ENCODE measurements around the gene TRPC5OS.

Gene TRPC5OS

DNA sequence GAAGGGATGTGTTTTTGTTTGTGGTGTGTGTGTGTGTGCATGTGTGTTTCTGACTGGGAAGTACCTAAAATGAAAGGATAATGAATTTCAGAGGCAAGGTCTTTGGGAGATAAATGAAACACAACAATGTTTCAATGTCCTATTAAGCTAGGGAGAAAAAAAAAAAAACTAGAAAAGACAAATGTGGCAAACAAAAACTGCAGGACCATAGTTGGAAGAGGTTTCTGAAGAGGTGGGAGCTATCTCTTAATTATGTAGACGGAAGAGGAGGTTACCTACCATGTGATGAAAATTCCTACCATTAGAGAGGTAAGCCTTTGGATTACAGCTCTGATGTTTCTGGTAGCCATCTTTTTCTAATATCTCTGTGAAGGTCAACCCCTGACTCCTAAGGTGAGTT lies at the start of gene TRPC5OS:
TRPC5OS (plus strand) TSS at position 301 of the 400 bp plus-strand sequence. CDS start 25,669 bp downstream, outside the sequence.
- H3K27me3 ChIP-seq (ENCODE audit: control insufficient read depth, insufficient read depth, low read length): no peaks in the 10 kb centered on the region
- H3K9ac ChIP-seq (ENCODE audit: low read length): no peak within 1 kb of the TSS
- H3K9me3 ChIP-seq (ENCODE audit: control insufficient read depth, low read depth, low read length): no peaks in the 10 kb centered on the region
- no peak within 1 kb of the TSS for H3K4me3 ChIP-seq (ENCODE audit: low read length)
- H3K36me3 ChIP-seq (ENCODE audit: control insufficient read depth, low read depth, low read length): no peaks in the 10 kb centered on the region
- no peak within 1 kb of the TSS for H3K27ac ChIP-seq (ENCODE audit: low read length)
- no peaks in the 10 kb centered on the region for H3K4me1 ChIP-seq (ENCODE audit: control insufficient read depth, low read depth, low read length)

DNA sequence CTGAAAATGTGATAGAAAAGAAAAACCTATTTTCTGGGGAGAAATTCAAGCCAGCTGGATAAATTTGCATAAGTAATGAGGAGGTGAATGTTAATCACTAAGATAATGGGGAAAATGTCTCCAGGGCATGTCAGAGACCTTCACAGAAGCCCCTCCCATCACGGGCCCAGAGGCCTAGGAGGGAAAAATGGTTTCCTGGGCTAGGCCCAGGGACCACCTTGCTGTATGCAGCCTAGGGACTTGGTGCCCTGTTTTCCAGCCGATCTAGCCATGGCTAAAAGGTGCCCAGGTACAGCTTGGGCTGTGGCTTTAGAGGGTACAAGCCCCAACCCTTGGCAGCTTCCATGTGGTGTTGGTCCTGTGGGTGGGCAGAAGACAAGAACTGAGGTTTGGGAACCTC lies 46.6 kb upstream of the TRPC5OS start:
- H3K4me1 ChIP-seq (ENCODE audit: control insufficient read depth, low read depth, low read length): peaks cover 4% of the 10 kb centered on the region
- H3K27me3 ChIP-seq (ENCODE audit: control insufficient read depth, insufficient read depth, low read length): no peaks in the 10 kb centered on the region
- H3K4me3 ChIP-seq (ENCODE audit: low read length): no peak overlapping the region
- no peak overlapping the region for H3K9ac ChIP-seq (ENCODE audit: low read length)
- H3K27ac ChIP-seq (ENCODE audit: low read length): no peak overlapping the region
- no peaks in the 10 kb centered on the region for H3K9me3 ChIP-seq (ENCODE audit: control insufficient read depth, low read depth, low read length)
- no peaks in the 10 kb centered on the region for H3K36me3 ChIP-seq (ENCODE audit: control insufficient read depth, low read depth, low read length)

DNA sequence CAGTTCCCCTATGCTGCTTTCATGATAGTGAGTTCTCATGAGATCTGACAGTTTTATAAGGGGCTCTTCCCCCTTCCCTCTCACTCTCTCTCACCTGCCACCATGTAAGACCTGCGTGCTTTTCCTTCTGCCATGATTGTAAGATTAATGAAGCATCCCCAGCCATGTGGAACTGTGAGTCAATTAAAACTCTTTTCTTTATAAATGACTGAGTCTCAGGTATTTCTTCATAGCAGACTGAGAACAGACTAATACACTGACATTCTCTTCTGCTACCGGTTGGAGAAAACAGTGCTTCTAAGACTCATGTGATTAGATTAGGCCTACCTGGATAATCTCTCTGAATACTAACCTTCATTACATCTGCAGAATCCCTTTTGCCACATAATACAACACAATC lies 45.4 kb upstream of the TRPC5OS start:
- peaks cover 4% of the 10 kb centered on the region for H3K4me1 ChIP-seq (ENCODE audit: control insufficient read depth, low read depth, low read length)
- no peak overlapping the region for H3K9ac ChIP-seq (ENCODE audit: low read length)
- H3K4me3 ChIP-seq (ENCODE audit: low read length): no peak overlapping the region
- no peaks in the 10 kb centered on the region for H3K36me3 ChIP-seq (ENCODE audit: control insufficient read depth, low read depth, low read length)
- H3K9me3 ChIP-seq (ENCODE audit: control insufficient read depth, low read depth, low read length): no peaks in the 10 kb centered on the region
- H3K27me3 ChIP-seq (ENCODE audit: control insufficient read depth, insufficient read depth, low read length): no peaks in the 10 kb centered on the region
- H3K27ac ChIP-seq (ENCODE audit: low read length): no peak overlapping the region

DNA sequence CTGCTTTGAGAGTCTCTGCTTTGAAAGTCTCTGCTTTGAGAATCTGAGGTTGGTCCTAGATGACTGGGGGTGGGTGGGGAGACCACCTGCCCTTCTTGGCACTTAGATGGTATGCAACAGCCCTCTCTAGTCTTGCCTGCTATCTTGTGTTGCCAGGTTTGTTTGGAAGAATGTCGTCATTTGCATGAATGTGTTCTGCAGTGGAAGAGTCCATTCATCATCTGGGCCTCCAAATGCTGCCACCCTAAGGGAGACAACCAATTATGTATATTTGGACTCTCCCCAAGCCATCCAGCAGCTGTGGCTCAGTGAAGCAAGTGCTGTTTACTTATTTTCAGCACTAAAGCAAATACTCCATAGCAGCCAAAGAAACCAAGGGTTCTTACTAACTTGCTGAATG lies 44.6 kb upstream of the TRPC5OS start:
- no peak overlapping the region for H3K27ac ChIP-seq (ENCODE audit: low read length)
- H3K4me3 ChIP-seq (ENCODE audit: low read length): no peak overlapping the region
- H3K27me3 ChIP-seq (ENCODE audit: control insufficient read depth, insufficient read depth, low read length): no peaks in the 10 kb centered on the region
- H3K9ac ChIP-seq (ENCODE audit: low read length): no peak overlapping the region
- no peaks in the 10 kb centered on the region for H3K4me1 ChIP-seq (ENCODE audit: control insufficient read depth, low read depth, low read length)
- H3K36me3 ChIP-seq (ENCODE audit: control insufficient read depth, low read depth, low read length): no peaks in the 10 kb centered on the region
- no peaks in the 10 kb centered on the region for H3K9me3 ChIP-seq (ENCODE audit: control insufficient read depth, low read depth, low read length)

DNA sequence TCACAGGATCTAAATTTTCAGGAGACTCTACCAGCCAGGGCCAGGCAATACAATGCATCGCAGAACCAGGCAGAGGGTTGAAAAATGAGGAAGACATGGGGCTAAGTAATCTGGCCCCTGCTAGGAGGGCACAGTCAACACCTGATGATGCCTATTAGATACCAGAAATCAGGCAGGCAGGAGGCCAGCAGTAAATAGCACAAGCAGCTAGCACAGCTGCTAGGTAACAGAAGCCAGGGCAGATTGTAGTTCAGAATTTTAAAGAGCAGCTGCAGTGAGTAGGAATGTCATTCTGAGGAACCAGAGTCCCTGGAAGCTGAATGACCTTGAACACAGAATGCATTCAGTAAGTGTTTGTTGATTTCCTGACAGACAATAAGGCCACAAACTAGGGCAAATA lies 38.8 kb upstream of the TRPC5OS start:
- no peaks in the 10 kb centered on the region for H3K36me3 ChIP-seq (ENCODE audit: control insufficient read depth, low read depth, low read length)
- H3K9ac ChIP-seq (ENCODE audit: low read length): no peak overlapping the region
- H3K9me3 ChIP-seq (ENCODE audit: control insufficient read depth, low read depth, low read length): no peaks in the 10 kb centered on the region
- H3K27ac ChIP-seq (ENCODE audit: low read length): no peak overlapping the region
- no peaks in the 10 kb centered on the region for H3K4me1 ChIP-seq (ENCODE audit: control insufficient read depth, low read depth, low read length)
- H3K27me3 ChIP-seq (ENCODE audit: control insufficient read depth, insufficient read depth, low read length): no peaks in the 10 kb centered on the region
- H3K4me3 ChIP-seq (ENCODE audit: low read length): no peak overlapping the region

DNA sequence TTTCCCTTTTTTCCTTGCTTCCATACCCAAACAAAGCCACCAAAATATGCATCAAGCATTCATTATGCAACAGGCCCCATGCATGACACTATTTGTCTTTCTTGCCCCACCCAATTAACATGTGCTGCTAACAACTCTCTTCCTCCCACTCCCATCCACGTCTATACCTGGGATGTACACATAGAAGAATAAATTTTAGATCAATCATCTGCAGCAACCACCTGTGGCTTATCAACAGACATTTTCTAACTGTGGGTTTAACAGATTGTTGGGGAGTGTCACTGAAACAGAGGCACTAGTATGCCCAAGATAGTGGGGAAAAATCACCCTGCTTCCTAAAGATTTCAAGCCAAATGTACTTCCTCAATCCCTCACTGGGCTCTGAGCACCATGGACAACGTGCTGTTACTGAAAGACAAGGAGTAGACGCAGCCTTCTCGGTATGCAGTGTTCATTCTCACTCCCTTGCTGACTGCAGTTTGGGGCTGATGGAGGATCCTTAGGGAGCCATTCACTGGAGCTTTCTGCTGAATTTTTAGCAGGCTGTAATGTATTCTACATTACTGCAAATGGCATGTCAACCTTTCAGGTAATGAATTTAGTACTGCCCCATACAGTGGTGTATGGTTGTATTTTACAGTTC lies 28.4 kb upstream of the TRPC5OS start:
- H3K4me3 ChIP-seq (ENCODE audit: low read length): no peak overlapping the region
- no peak overlapping the region for H3K9ac ChIP-seq (ENCODE audit: low read length)
- no peaks in the 10 kb centered on the region for H3K4me1 ChIP-seq (ENCODE audit: control insufficient read depth, low read depth, low read length)
- no peak overlapping the region for H3K27ac ChIP-seq (ENCODE audit: low read length)
- H3K9me3 ChIP-seq (ENCODE audit: control insufficient read depth, low read depth, low read length): no peaks in the 10 kb centered on the region
- H3K27me3 ChIP-seq (ENCODE audit: control insufficient read depth, insufficient read depth, low read length): no peaks in the 10 kb centered on the region
- H3K36me3 ChIP-seq (ENCODE audit: control insufficient read depth, low read depth, low read length): no peaks in the 10 kb centered on the region

DNA sequence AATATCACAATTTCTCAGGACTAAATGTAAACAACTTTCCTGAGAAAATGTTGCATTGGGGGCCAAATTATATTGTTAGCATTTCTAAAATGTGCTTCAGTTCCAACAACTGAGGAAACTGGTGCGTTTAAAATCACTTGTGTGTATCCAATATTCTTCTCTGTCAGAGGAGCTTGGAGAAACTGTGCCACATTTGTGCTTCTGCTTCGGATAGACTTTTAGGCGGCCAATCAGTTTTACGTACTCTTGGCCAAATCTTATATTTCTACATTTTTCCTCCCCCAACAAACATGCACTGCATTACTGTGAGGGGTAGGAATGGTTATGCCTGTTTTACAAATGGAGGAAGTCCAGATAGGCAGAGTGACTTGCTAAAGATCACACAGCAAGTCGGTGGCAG lies 27.4 kb upstream of the TRPC5OS start:
- Histone ChIP-seq H3K36me3 (ENCODE audit: control insufficient read depth, low read depth, low read length) (no peaks in the 10 kb centered on the region), H3K9ac (ENCODE audit: low read length) (no peak overlapping the region), H3K4me3 (ENCODE audit: low read length) (no peak overlapping the region), H3K9me3 (ENCODE audit: control insufficient read depth, low read depth, low read length) (no peaks in the 10 kb centered on the region), H3K4me1 (ENCODE audit: control insufficient read depth, low read depth, low read length) (no peaks in the 10 kb centered on the region), H3K27ac (ENCODE audit: low read length) (no peak overlapping the region), H3K27me3 (ENCODE audit: control insufficient read depth, insufficient read depth, low read length) (no peaks in the 10 kb centered on the region)

DNA sequence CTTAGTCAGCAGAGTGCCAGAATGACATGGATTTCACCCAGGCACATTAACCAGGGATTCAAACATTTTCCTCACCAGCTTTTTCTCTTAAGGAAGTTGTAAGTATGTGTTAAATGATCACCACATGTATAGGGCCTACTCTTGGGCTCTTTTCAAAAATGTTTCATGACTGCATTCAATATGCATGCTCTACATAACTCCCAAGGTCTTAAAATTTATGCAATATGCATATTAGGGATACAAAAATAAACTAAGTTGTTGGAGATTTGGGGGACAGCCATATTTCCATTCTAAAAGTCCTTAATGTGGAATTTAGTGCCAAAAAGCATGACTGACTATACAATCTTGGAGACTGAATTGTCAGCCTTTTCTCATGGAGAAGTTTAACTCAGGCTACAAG lies 25.0 kb upstream of the TRPC5OS start:
- H3K27me3 ChIP-seq (ENCODE audit: control insufficient read depth, insufficient read depth, low read length): no peaks in the 10 kb centered on the region
- H3K4me1 ChIP-seq (ENCODE audit: control insufficient read depth, low read depth, low read length): no peaks in the 10 kb centered on the region
- no peak overlapping the region for H3K9ac ChIP-seq (ENCODE audit: low read length)

DNA sequence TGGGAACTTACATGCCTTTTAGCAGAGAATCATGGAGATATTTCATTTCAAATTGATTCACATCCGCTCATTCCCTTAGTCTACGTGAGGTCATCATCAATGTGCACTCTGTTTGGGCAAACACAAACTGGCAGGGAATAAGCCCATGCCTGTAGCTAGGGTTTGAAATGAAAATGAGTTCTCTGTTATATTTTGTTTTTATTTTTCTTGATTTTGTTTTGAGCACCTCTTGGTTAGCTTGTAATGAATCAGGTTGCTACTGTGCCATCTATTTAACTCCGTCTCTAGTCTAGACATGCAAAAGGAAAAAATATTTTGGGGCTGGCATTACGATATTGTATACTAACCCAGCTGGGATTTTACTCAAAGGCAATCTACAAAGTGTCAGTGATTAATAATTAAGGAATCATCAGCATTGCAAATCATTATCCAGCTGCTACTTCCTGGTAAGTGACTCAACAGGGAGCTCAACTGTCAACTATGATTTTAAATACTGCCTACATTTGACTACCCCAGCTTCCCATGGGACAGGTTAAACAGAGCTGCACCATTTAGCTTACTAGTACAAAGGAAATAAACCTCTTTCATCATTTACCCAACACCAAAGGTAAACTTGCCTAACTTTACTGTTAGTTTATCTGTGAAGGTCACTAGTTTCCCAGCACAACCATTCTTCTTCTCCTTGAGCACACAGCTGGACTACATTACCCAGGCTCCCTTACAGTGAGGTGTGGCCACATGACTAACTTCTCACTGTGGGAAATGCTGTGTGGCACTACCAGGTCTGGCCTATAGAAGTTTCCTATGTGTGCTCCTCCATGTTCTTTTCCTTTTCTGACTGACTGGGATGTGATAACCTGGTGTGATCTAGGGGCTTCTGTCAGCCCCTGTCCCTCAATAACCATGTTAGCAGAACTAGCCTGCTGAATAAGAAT lies 21.2 kb upstream of the TRPC5OS start:
- no peaks in the 10 kb centered on the region for H3K36me3 ChIP-seq (ENCODE audit: control insufficient read depth, low read depth, low read length)
- peaks cover 5% of the 10 kb centered on the region for H3K4me1 ChIP-seq (ENCODE audit: control insufficient read depth, low read depth, low read length)
- H3K9me3 ChIP-seq (ENCODE audit: control insufficient read depth, low read depth, low read length): no peaks in the 10 kb centered on the region
- no peak overlapping the region for H3K27ac ChIP-seq (ENCODE audit: low read length)
- H3K27me3 ChIP-seq (ENCODE audit: control insufficient read depth, insufficient read depth, low read length): no peaks in the 10 kb centered on the region
- H3K4me3 ChIP-seq (ENCODE audit: low read length): no peak overlapping the region
- H3K9ac ChIP-seq (ENCODE audit: low read length): no peak overlapping the region

More for the DNA sequence above, 25.0 kb upstream of the TRPC5OS start:
- H3K9me3 ChIP-seq (ENCODE audit: control insufficient read depth, low read depth, low read length): no peaks in the 10 kb centered on the region
- no peaks in the 10 kb centered on the region for H3K36me3 ChIP-seq (ENCODE audit: control insufficient read depth, low read depth, low read length)
- no peak overlapping the region for H3K27ac ChIP-seq (ENCODE audit: low read length)
- H3K4me3 ChIP-seq (ENCODE audit: low read length): no peak overlapping the region

DNA sequence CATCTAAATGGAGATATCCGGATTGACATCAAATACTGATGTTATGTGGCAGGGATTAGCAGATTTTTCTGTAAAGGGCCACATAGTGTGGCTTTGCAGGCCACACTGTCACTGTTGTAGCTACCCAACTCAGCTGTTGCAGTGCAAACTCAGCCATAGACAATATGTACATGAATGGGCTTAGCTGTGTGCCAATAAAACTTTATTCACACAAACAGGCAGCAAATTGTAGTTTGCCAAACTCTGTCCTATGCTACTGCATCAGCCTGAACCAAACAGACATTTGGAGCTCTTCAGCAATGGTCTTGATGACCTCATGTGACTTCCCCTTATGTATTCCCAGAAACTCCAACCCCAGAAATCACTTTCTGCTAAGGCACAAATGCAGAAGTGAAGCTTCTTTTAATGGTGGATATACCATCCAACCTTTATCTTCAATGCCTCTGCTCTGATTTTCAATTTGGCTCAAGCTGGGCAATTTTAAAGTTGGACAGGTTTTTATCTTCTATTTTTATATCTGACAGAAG lies 18.4 kb upstream of the TRPC5OS start:
- Histone ChIP-seq H3K9ac (ENCODE audit: low read length) (no peak overlapping the region), H3K27ac (ENCODE audit: low read length) (no peak overlapping the region), H3K4me1 (ENCODE audit: control insufficient read depth, low read depth, low read length) (peaks cover 5% of the 10 kb centered on the region), H3K4me3 (ENCODE audit: low read length) (no peak overlapping the region), H3K36me3 (ENCODE audit: control insufficient read depth, low read depth, low read length) (no peaks in the 10 kb centered on the region), H3K9me3 (ENCODE audit: control insufficient read depth, low read depth, low read length) (no peaks in the 10 kb centered on the region), H3K27me3 (ENCODE audit: control insufficient read depth, insufficient read depth, low read length) (no peaks in the 10 kb centered on the region)

DNA sequence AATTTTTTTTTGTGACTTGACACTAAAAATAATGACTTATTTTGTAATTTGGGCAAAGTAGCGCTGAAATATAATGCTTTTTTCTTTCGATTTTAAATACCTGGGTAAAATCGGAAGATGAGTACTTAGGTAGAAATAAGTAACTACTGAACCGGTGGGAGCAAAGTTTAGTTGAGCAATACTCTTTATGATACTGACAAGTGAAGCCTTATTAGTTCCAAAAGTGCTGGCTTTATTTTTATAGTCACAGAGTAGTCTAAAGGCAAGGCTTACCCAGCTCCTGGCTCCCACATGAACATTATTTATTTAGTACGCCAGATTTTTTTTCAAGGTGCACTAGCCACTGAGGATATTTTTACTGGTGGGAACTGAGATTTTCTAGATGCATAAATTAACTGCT lies 14.4 kb upstream of the TRPC5OS start:
- no peaks in the 10 kb centered on the region for H3K36me3 ChIP-seq (ENCODE audit: control insufficient read depth, low read depth, low read length)
- H3K27ac ChIP-seq (ENCODE audit: low read length): no peak overlapping the region

More for the DNA sequence above, 14.4 kb upstream of the TRPC5OS start:
- Histone ChIP-seq H3K4me1 (ENCODE audit: control insufficient read depth, low read depth, low read length) (peaks cover 5% of the 10 kb centered on the region), H3K9me3 (ENCODE audit: control insufficient read depth, low read depth, low read length) (no peaks in the 10 kb centered on the region), H3K9ac (ENCODE audit: low read length) (no peak overlapping the region), H3K27me3 (ENCODE audit: control insufficient read depth, insufficient read depth, low read length) (no peaks in the 10 kb centered on the region), H3K4me3 (ENCODE audit: low read length) (no peak overlapping the region)

Data from iPS-18a (cell line).